Stimulated activated naive CD8-positive, alpha-beta T cell treated with anti-CD3 and anti-CD28 coated beads, Interleukin-15, Interleukin-2, amounts not matched to agents 100 ng/mL and 50 ng/mL, for 24 hours (primary cell): ENCODE data around the gene RPS6KB1.
"Not testable (repeated sequence)": the region's sequence is repeated elsewhere in the genome, so short reads cannot be mapped to it uniquely, and the experiment has no call there.

Source experiments
- H3K27ac Mint-ChIP-seq: one replicate; pipeline ENCODE4 v1.8.0; 2021; ENCODE audit warnings: mild to moderate bottlenecking, mixed read lengths
- H3K27me3 Mint-ChIP-seq: one replicate; pipeline ENCODE4 v1.8.0; 2021; ENCODE audit warnings: mixed read lengths
- H3K36me3 Mint-ChIP-seq: one replicate; pipeline ENCODE4 v1.8.0; 2021; ENCODE audit warnings: low read depth, mixed read lengths
- H3K4me1 Mint-ChIP-seq: one replicate; pipeline ENCODE4 v1.8.0; 2021; ENCODE audit warnings: low read depth, mixed read lengths
- H3K4me3 Mint-ChIP-seq: one replicate; pipeline ENCODE4 v1.8.0; 2021; ENCODE audit warnings: mild to moderate bottlenecking, mixed read lengths
- H3K9me3 Mint-ChIP-seq: one replicate; pipeline ENCODE4 v1.8.0; 2021; ENCODE audit warnings: mixed read lengths

The RPS6KB1 gene

DNA sequence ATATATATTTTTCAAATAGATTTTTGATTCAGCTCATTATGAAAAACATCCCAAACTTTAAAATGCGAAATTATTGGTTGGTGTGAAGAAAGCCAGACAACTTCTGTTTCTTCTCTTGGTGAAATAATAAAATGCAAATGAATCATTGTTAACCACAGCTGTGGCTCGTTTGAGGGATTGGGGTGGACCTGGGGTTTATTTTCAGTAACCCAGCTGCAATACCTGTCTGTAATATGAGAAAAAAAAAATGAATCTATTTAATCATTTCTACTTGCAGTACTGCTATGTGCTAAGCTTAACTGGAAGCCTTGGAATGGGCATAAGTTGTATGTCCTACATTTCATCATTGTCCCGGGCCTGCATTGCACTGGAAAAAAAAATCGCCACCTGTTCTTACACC is 54.4 kb downstream of the RPS6KB1 start:
- H3K27me3 Mint-ChIP-seq, H3K4me3 Mint-ChIP-seq, H3K9me3 Mint-ChIP-seq: not testable (repeated sequence)
- Mint-ChIP-seq H3K36me3 (peaks cover 69% of the 10 kb centered on the region), H3K27ac (peak overlapping the region; percentile 85), H3K4me1 (peaks cover 20% of the 10 kb centered on the region)

DNA sequence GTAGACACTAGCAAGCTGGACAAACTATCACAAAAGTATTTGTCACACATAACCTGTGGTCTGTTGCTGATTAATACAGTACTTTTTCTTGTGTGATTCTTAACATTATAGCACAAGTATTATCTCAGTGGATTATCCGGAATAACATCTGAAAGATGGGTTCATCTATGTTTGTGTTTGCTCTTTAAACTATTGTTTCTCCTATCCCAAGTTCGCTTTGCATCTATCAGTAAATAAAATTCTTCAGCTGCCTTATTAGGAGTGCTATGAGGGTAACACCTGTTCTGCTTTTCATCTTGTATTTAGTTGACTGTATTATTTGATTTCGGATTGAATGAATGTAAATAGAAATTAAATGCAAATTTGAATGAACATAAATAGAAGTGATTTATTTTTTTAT is 57.1 kb downstream of the RPS6KB1 start:
- peaks cover 65% of the 10 kb centered on the region for H3K36me3 Mint-ChIP-seq
- no peaks in the 10 kb centered on the region for H3K9me3 Mint-ChIP-seq
- no peak overlapping the region for H3K27ac Mint-ChIP-seq
- no peaks in the 10 kb centered on the region for H3K27me3 Mint-ChIP-seq
- peaks cover 18% of the 10 kb centered on the region for H3K4me1 Mint-ChIP-seq
- H3K4me3 Mint-ChIP-seq = no peak overlapping the region

DNA sequence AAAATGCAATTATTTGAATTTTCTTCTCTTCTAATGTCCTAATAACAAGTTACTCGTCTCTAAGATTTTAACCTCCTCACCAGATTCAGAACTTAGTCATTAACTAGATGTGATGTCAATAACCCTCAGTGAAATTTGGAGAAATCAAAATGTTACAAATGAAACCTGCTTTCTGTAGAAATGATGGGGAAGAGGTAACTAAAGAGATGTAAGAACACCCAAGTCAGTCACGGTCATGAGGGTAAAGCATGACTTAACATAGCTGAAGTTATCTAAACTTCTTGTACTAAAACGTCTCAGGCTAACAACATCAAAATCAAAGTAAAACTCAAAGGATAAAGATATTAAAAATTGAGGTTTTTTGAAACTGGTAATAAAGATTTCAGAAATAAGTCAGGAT is 61.9 kb downstream of the RPS6KB1 start:
- Mint-ChIP-seq H3K27ac (no peak overlapping the region), H3K4me1 (no peaks in the 10 kb centered on the region), H3K4me3 (no peak overlapping the region), H3K9me3 (no peaks in the 10 kb centered on the region), H3K36me3 (peaks cover 64% of the 10 kb centered on the region), H3K27me3 (no peaks in the 10 kb centered on the region)

DNA sequence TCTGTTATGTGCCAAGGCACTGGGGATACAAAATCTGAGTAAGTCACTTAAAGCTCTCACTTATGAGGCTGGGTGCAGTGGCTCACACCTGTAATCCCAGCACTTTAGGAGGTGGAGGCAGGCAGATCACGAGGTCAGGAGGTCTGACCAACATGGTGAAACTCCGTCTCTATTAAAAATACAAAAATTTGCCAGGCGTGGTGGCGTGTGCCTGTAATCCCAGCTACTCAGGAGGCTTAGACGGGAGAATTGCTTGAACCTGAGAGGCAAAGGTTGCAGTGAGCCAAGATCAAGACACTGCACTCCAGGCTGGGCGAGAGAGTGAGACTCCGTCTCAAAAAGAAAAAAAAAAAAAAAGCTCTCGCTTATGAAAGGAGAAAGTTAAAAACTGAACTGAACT is 66.7 kb downstream of the RPS6KB1 start:
- not testable (repeated sequence) for H3K27me3 Mint-ChIP-seq, H3K9me3 Mint-ChIP-seq, H3K27ac Mint-ChIP-seq, H3K4me3 Mint-ChIP-seq
- Mint-ChIP-seq H3K36me3 (peaks cover 43% of the 10 kb centered on the region), H3K4me1 (peaks cover 18% of the 10 kb centered on the region)

DNA sequence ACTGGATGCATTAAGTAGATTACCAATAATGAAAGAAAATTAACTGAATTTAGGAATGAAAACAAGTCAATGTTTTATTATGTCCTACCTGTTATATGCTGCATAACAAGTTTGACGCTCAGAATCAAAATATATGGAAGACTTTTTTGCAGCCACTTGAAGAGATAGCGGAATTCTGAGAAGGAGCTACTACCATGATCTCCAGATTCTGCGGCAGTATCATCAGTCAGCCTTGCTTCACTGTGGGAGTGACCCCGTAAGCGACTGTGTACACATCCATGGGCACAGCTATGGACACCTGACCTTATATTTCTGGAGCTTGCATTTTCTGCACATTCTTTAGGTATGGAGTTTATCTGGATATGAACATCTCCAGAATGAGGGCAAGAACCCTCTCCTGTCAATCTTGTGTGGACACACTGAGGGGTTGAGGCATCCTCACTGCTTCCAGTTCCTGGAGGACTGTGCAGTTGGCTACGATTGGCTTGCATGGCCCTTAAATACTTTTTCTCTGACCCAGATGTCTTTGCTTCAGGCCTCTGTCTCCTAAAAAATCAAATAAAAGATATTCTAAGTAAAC is 69.9 kb downstream of the RPS6KB1 start:
- H3K9me3 Mint-ChIP-seq = no peaks in the 10 kb centered on the region
- peaks cover 18% of the 10 kb centered on the region for H3K36me3 Mint-ChIP-seq
- H3K4me3 Mint-ChIP-seq = peak overlapping the region; percentile 85
- H3K4me1 Mint-ChIP-seq = peaks cover 23% of the 10 kb centered on the region
- no peaks in the 10 kb centered on the region for H3K27me3 Mint-ChIP-seq
- no peak overlapping the region for H3K27ac Mint-ChIP-seq

DNA sequence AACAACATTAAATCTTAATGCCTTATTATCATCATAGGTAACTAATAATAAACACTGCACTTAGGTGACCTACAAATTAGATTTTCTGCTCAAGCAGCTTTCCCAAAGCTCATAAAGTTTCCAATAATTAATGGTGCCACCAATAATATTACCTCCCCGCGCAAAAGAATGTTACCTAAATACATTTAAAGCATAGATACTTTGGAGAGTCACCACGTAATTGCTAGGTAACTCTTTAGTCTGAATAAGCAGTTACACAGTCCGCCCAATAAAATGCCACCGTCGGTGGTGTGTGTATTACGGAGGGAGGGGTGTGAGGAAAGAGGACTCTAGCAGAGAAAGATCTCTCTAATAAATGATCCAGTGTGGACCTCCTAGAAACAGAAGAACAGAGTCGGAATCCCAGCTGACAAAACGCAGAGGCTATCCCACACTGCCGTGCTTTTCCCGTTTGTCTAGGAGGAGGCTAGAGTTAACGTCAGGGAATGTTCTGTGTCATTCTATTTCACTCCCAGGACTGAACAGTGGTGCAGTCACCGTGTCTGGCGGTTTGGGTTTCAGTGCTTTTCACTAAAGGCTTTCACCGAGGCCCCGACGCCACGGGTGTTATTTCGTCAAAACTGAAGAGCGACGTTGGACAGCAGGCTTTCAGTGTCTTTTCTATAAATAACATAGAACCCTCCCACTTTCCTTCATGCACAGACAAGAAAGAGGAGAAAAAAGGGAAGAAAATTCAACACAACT is 71.0 kb downstream of the RPS6KB1 start:
- H3K4me3 Mint-ChIP-seq = peak overlapping the region; percentile 85
- H3K27ac Mint-ChIP-seq = peak overlapping the region; percentile 88
- no peaks in the 10 kb centered on the region for H3K27me3 Mint-ChIP-seq
- peaks cover 23% of the 10 kb centered on the region for H3K4me1 Mint-ChIP-seq
- peaks cover 8% of the 10 kb centered on the region for H3K36me3 Mint-ChIP-seq
- no peaks in the 10 kb centered on the region for H3K9me3 Mint-ChIP-seq

DNA sequence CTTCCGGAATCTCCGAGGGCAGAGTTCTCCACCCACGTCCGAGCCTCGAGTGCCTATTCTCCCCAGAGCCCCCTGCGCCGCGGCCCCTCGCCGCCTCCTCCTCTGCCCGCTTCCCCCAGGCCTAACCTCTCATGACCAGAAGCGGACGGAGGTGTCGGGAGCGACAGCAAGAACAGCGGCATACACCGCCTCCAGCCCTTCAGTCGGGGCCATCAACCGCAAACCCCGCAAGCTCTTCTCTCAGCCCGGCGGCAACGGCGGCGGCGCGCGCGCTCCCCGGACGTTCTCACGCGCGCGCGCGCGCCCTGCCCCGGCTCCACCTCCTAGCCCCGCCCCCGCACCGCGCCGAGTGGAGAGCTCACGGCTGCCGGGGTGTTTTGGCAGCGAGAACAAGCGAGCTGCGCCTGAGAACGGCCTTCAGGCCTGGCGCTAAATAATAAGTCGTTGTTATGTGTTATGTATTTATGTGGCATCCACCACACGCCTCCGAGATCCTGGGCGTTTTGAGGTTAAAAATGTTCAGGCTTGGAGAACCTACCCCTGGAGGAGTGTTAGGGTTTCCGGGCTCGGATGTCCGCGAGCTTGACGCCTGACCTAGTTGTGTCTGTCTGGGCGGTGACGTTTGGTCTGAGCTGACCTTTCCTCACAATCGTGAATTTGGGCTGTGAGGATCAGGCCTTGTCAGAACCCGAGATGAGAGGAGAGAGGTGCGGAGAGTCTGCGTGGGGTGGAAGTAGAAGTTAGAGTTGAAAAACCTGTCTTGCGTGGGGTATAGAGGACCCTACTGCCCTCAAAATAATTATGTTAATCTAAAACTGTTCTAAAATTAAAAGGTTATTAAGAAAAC is 71.8 kb downstream of the RPS6KB1 start, which contains the start of gene RNFT1:
TSS of gene RNFT1 (minus strand) at position 259 of the 847 bp plus-strand sequence. CDS start at position 182, 77 bp downstream.
- Mint-ChIP-seq H3K4me1 (peaks cover 23% of the 10 kb centered on the region), H3K4me3 (peak within 1 kb of the TSS; percentile 85), H3K36me3 (peaks cover 5% of the 10 kb centered on the region), H3K9me3 (no peaks in the 10 kb centered on the region), H3K27me3 (no peaks in the 10 kb centered on the region), H3K27ac (peak within 1 kb of the TSS; percentile 96)

DNA sequence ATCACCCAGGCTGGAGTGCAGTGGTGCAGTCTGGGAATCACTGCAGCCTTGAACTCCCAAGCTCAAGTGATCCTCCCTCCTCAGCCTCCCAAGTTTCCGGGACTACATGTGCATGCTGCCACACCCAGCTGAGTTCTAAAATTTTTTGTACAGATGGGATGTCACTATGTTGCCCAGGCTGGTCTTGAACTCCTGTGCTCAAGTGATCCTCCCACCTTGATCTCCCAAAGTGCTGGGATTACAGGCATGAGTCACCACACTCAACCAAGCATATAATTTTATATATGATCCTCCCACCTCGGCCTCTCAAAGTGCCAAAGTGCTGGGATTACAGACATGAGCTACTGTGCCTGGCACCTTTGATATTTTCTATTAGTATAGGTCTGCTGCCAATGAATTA is 78.8 kb downstream of the RPS6KB1 start:
- not testable (repeated sequence) for H3K4me1 Mint-ChIP-seq, H3K27me3 Mint-ChIP-seq, H3K27ac Mint-ChIP-seq, H3K36me3 Mint-ChIP-seq, H3K9me3 Mint-ChIP-seq, H3K4me3 Mint-ChIP-seq

DNA sequence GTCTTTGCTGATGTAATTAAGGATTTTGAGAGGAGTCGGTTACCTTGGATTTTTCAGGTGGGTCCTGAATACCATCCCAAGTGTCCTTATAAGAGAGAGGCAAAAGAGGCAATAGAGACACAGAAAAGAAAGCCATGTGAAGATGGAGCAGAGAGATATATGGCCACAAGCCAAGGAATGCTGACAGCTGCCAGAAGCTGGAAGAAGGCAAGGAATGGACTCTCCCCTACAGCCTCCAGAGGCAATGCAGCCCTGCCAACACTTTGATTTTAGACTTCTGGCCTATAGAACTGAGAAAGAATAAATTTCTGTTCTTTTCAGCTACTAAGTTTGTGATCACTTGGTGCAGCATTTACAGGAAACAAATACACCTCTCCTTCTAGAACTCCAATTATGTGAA is 79.9 kb downstream of the RPS6KB1 start:
- Mint-ChIP-seq H3K9me3 (no peaks in the 10 kb centered on the region), H3K4me1 (no peaks in the 10 kb centered on the region), H3K27ac (no peak overlapping the region), H3K4me3 (no peak overlapping the region), H3K27me3 (no peaks in the 10 kb centered on the region), H3K36me3 (no peaks in the 10 kb centered on the region)

DNA sequence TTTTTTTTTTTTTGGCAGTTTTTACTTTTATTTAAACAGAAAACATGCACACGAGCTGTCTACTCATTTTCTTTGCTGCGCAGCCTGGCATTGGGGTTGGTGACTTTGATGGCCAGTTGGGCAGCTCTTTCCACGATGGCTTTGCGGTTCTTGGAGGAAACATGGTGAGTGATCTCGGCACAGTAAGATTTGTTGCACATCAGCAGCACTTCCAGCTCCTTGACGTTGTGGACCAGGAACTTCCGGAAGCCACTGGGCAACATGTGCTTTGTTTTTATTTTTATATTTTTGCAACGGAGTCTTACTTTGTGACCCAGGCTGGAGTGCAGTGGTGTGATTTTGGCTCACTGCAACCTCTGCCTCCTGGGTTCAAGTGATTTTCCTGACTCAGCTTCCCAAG is 80.6 kb downstream of the RPS6KB1 start:
- not testable (repeated sequence) for H3K36me3 Mint-ChIP-seq, H3K4me1 Mint-ChIP-seq, H3K27me3 Mint-ChIP-seq, H3K27ac Mint-ChIP-seq, H3K9me3 Mint-ChIP-seq, H3K4me3 Mint-ChIP-seq

DNA sequence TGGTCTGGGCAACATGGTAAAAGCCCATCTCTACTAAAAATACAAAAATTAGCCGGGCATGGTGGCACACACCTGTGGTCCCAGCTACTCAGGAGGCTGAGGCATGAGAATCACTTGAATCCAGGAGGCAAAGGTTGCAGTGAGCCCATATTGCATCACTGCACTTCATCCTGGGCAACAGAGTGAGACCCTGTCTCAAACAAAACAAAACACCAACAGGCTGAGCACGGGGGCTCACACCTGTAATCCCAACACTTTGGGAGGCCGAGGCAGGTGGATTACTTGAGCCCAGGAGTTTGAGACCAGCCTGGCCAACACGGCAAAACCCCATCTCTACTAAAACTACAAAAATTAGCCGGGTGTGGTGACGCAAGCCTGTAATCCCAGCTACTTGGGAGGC is 82.2 kb downstream of the RPS6KB1 start:
- not testable (repeated sequence) for H3K36me3 Mint-ChIP-seq, H3K4me3 Mint-ChIP-seq, H3K4me1 Mint-ChIP-seq, H3K9me3 Mint-ChIP-seq, H3K27me3 Mint-ChIP-seq, H3K27ac Mint-ChIP-seq

DNA sequence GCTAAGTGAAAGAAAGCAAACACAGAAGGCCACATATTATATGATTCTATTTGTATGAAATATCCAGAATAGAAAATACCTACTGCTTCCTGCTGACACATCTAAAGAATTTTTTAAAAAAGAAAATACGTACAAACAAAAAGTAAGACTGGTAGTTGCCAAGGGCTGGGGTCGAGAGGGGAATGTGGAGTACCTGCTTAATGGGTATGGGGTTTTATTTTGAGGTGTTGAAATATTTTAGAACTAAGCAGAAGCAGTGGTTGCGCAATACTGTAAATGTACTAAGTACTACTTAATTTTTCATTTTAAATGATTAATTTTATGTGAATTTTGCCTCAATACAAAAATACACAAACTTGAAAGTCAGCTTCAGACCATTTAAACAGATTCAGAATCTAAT is 103.7 kb downstream of the RPS6KB1 start:
- H3K9me3 Mint-ChIP-seq, H3K4me1 Mint-ChIP-seq: not testable (repeated sequence)

More for the DNA sequence above, 103.7 kb downstream of the RPS6KB1 start:
- H3K27me3 Mint-ChIP-seq, H3K36me3 Mint-ChIP-seq, H3K4me3 Mint-ChIP-seq, H3K27ac Mint-ChIP-seq: not testable (repeated sequence)
